K562 treated with DMSO at 1 percent for 24 hours (cell line): ENCODE results near the gene CKMT1A. TPM values are rescaled to one million over a fixed set of nuclear protein-coding genes. Genes with fewer than 3 reads are reported as not detected.

Experiments used
- total RNA-seq: library from RNA; unstranded; fragments of 300-600 nt; gene quantifications from 2 replicates; pipeline ENCODE4 v1.2.3, GENCODE V29; 2022; ENCODE audit warnings: low read depth; ENCODE audit not compliant: insufficient read depth

CKMT1A gene
- 0.63 and 1.1 TPM in 2 replicates for total RNA-seq

GRCh38 chr15:43693148-43694022, at the start of gene CKMT1A:
Gene CKMT1A, plus strand, starts transcription at chr15:43693859. Its CDS starts 192 bp downstream, at chr15:43694051.

GRCh38 chr15:43648649-43649429, 44.8 kb upstream of the CKMT1A start, which contains the start of gene CATSPER2:
Gene CATSPER2, minus strand, starts transcription at chr15:43648844. Its CDS starts 783 bp downstream, at chr15:43648061.

GRCh38 chr15:43746245-43746902, 52.7 kb downstream of the CKMT1A start, which contains the start of gene PDIA3:
Gene PDIA3, plus strand, starts transcription at chr15:43746438. Its CDS starts 102 bp downstream, at chr15:43746540.

Other genes starting within 250 kb of the CKMT1A start
- gene TP53BP1, start 200.7 kb upstream of the CKMT1A start, total RNA-seq, result 25.1 and 27.4 TPM in 2 replicates
- 24.5 and 26.4 TPM in 2 replicates for gene MAP1A, start 176.3 kb upstream of the CKMT1A start, total RNA-seq
- 28.3 and 35.7 TPM in 2 replicates for gene PPIP5K1, start 103.7 kb upstream of the CKMT1A start, total RNA-seq
- gene CKMT1B, start 99.8 kb upstream of the CKMT1A start, total RNA-seq, result 1.1 and 2.4 TPM in 2 replicates
- 0.13 TPM in 1 of 2 replicates, not detected in the other for gene STRC, start 75.1 kb upstream of the CKMT1A start, total RNA-seq
- gene CATSPER2, start 45.0 kb upstream of the CKMT1A start, total RNA-seq, result 1.2 and 1.5 TPM in 2 replicates
- gene PDIA3, start 52.6 kb downstream of the CKMT1A start, total RNA-seq, result 118 and 122 TPM in 2 replicates
- gene ELL3, start 83.1 kb downstream of the CKMT1A start, total RNA-seq, result 1.9 and 4.7 TPM in 2 replicates
- 415 and 475 TPM in 2 replicates for gene SERF2, start 98.5 kb downstream of the CKMT1A start, total RNA-seq
- 0.65 and 1.3 TPM in 2 replicates for gene SERINC4, start 106.4 kb downstream of the CKMT1A start, total RNA-seq
- 3.9 and 5.1 TPM in 2 replicates for gene HYPK, start 106.7 kb downstream of the CKMT1A start, total RNA-seq
- 46.9 and 54.4 TPM in 2 replicates for gene MFAP1, start 130.8 kb downstream of the CKMT1A start, total RNA-seq
- 16.5 and 17.2 TPM in 2 replicates for gene WDR76, start 133.1 kb downstream of the CKMT1A start, total RNA-seq